HK-2 (cell line): ENCODE data around the gene KLRG1.

Experiments
- DNase-seq: peaks from one replicate; pipeline ENCODE4 v3.0.0-alpha.2; 2018; ENCODE audit not compliant: unreplicated experiment

The KLRG1 gene

GRCh38 chr12:9040484-9041186 is 51.3 kb downstream of the KLRG1 start:
- no peak for DNase-seq

- no peak for DNase-seq
Observed at GRCh38 chr12:9041321-9041720, 52.0 kb downstream of the KLRG1 start.

- DNase-seq = no peak
Observed at GRCh38 chr12:9043766-9044165, 54.4 kb downstream of the KLRG1 start.

GRCh38 chr12:9047105-9047504 is 57.8 kb downstream of the KLRG1 start:
- no peak for DNase-seq

- DNase-seq = no peak
Observed at GRCh38 chr12:9048930-9049329, 59.6 kb downstream of the KLRG1 start.

GRCh38 chr12:9049520-9050133 is 60.3 kb downstream of the KLRG1 start:
- DNase-seq = no peak

GRCh38 chr12:9050521-9051157 is 61.3 kb downstream of the KLRG1 start:
- no peak for DNase-seq

- no peak for DNase-seq
Observed at GRCh38 chr12:9051158-9051550, 61.8 kb downstream of the KLRG1 start.

- DNase-seq = no peak
Observed at GRCh38 chr12:9052610-9053009, 63.3 kb downstream of the KLRG1 start.
